Activated CD8-positive, alpha-beta T cell treated with anti-CD3 and anti-CD28 coated beads for 36 hours (primary cell): ENCODE results near the gene CDK15. TPM values are rescaled to one million over a fixed set of nuclear protein-coding genes. Genes with fewer than 3 reads are reported as not detected.
"Not testable (repeated sequence)": the region's sequence is repeated elsewhere in the genome, so short reads cannot be mapped to it uniquely, and the experiment has no call there.

Source experiments
- ATAC-seq: fragments of 200-7000 bp; cut with Tn5 transposase; one replicate; pipeline ENCODE4 v1.10.0; 2021; ENCODE audit warnings: mild to moderate bottlenecking, moderate library complexity
- CTCF ChIA-PET: fragments of 350-600 bp; sonication (Branson Sonifier 250); formaldehyde crosslinking; loops from one replicate; lab custom pipeline; 2021; ENCODE audit warnings: antibody characterized with exemption; lab: Charles Lee
- POLR2A ChIA-PET: fragments of 350-600 bp; sonication (Branson Sonifier 250); formaldehyde crosslinking; loops from one replicate; lab custom pipeline; 2021; ENCODE audit warnings: antibody characterized with exemption; lab: Charles Lee
- DNase-seq: peaks from one replicate; pipeline ENCODE4 v3.0.0-alpha.2; 2020
- H3K27ac Mint-ChIP-seq: one replicate; pipeline ENCODE4 v1.8.0; 2021; ENCODE audit warnings: mild to moderate bottlenecking, mixed read lengths
- H3K27me3 Mint-ChIP-seq: one replicate; pipeline ENCODE4 v1.8.0; 2021; ENCODE audit warnings: mixed read lengths
- H3K36me3 Mint-ChIP-seq: one replicate; pipeline ENCODE4 v1.8.0; 2021; ENCODE audit warnings: low read depth, mixed read lengths
- H3K4me1 Mint-ChIP-seq: one replicate; pipeline ENCODE4 v1.8.0; 2021; ENCODE audit warnings: low read depth, mixed read lengths
- H3K4me3 Mint-ChIP-seq: one replicate; pipeline ENCODE4 v1.8.0; 2021; ENCODE audit warnings: mild to moderate bottlenecking, moderate library complexity, mixed read lengths
- H3K9me3 Mint-ChIP-seq: one replicate; pipeline ENCODE4 v1.8.0; 2021; ENCODE audit warnings: mixed read lengths
- intact Hi-C: fragments of 100-400 bp; cut with micrococcal nuclease; formaldehyde crosslinking; loops from one replicate; pipeline ENCODE4 v1.10.0; 2022
- total RNA-seq, 2 experiments: library from RNA; stranded (reverse); gene quantifications; one replicate each; pipeline ENCODE4 v1.2.3, GENCODE V29; 2021
- TF ChIP-seq, protein P1 (sequence below): fragments of 200-600 bp; IDR thresholded peaks from one replicate; pipeline ENCODE4 v1.8.0; 2022; ENCODE audit warnings: antibody characterized with exemption, mild to moderate bottlenecking

Gene CDK15
- total RNA-seq, 2 experiments from 2014 or later = not detected

DNA sequence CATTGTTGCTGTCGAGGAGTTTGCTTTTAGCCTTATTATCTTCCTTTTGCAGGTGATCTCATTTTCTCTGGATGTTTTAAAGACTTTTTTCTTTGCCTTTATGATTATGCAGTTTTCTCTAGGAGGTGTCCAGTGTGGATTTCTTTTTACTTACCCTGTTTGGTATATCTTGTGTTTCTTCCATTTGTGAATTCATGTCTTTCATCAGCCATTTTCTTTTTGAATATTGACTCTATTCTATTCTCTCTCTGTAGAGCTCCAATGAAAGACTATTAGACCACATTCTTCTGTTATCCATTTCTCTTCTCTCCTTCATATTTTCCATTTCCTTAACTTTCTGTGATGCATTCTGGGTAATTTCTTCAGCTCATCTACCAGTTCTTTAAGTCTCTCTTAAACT, 34.4 kb downstream of the CDK15 start:
- H3K36me3 Mint-ChIP-seq = peaks cover 4% of the 10 kb centered on the region
- H3K4me1 Mint-ChIP-seq = no peaks in the 10 kb centered on the region
- no peak for DNase-seq
- TF ChIP-seq, protein P1, sequence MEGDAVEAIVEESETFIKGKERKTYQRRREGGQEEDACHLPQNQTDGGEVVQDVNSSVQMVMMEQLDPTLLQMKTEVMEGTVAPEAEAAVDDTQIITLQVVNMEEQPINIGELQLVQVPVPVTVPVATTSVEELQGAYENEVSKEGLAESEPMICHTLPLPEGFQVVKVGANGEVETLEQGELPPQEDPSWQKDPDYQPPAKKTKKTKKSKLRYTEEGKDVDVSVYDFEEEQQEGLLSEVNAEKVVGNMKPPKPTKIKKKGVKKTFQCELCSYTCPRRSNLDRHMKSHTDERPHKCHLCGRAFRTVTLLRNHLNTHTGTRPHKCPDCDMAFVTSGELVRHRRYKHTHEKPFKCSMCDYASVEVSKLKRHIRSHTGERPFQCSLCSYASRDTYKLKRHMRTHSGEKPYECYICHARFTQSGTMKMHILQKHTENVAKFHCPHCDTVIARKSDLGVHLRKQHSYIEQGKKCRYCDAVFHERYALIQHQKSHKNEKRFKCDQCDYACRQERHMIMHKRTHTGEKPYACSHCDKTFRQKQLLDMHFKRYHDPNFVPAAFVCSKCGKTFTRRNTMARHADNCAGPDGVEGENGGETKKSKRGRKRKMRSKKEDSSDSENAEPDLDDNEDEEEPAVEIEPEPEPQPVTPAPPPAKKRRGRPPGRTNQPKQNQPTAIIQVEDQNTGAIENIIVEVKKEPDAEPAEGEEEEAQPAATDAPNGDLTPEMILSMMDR = peak; percentile 5
- H3K9me3 Mint-ChIP-seq = peaks cover 7% of the 10 kb centered on the region
- intact Hi-C loops = no loop called here
- no peak overlapping the region for H3K4me3 Mint-ChIP-seq
- ChIA-PET POLR2A (no interaction called here), CTCF (interaction anchor here (1.8 kb wide), 1 partner anchor 19 kb away, joined by 5 read pairs; no protein-coding TSS in a partner anchor)
- no peak for ATAC-seq
- no peak overlapping the region for H3K27ac Mint-ChIP-seq
- H3K27me3 Mint-ChIP-seq = peaks cover 7% of the 10 kb centered on the region

DNA sequence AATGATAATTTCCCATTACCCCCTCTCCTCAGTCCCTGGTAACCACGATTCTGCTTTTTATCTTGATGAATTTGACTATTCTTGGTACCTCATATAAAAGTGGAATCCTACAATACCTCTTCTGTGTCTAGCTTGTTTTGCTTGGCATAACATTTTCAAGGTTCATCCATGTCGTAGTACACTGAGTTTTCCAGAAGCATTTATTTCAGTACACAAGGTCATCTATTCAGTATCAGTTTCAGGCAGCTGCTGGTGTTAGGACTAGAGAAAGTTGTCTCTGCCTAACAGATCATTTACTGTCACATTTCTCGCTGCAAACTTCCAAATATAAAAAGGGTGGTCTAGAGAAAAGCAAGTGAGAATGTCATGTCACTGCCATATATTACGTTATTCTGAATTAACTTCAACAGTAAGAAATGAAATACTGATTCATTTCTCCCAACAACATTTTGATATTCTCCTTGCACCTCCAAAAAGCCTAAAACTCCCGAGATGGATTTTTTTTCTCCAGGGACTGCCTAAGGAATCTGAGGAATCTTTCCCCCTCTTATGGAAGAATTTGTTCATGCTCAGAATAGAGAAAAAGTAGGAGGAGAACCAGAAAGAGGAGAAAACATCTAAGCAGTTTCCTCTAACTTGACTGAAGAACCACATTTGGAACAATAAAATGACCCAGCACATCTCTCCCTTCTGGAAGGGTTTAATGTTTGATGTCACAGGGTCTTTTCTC, 36.0 kb downstream of the CDK15 start:
- Mint-ChIP-seq H3K4me3 (no peak overlapping the region), H3K27me3 (peaks cover 4% of the 10 kb centered on the region), H3K4me1 (no peaks in the 10 kb centered on the region), H3K9me3 (peaks cover 7% of the 10 kb centered on the region), H3K36me3 (peaks cover 4% of the 10 kb centered on the region), H3K27ac (no peak overlapping the region)
- DNase-seq (no peak), ATAC-seq (no peak)
- POLR2A ChIA-PET = no interaction called here
- TF ChIP-seq, protein P1 = no peak
- CTCF ChIA-PET = interaction anchor here (1.8 kb wide), 1 partner anchor 17 kb away, joined by 5 read pairs; no protein-coding TSS in a partner anchor
- intact Hi-C loops = no loop called here

DNA sequence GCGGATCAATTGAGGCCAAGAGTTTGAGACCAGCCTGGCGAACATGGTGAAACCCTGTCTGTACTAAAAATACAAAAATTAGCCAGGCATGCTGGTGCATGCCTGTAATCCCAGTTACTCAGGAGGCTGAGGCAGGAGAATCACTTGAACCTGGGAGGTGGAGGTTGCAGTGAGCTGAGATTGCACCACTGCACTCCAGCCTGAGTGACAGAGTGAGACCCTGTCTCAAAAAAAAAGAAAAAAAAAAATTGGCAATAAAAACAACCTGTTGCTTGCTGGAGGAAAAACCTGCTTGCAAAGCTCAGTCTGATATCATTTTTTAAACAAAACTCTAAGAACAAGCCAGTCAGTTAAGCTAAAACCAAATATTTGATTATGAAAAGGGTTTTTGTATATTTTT, 38.6 kb downstream of the CDK15 start:
- POLR2A ChIA-PET, intact Hi-C loops, H3K4me1 Mint-ChIP-seq, H3K36me3 Mint-ChIP-seq, ATAC-seq, H3K9me3 Mint-ChIP-seq, DNase-seq, CTCF ChIA-PET, H3K4me3 Mint-ChIP-seq, H3K27me3 Mint-ChIP-seq, H3K27ac Mint-ChIP-seq: not testable (repeated sequence)

DNA sequence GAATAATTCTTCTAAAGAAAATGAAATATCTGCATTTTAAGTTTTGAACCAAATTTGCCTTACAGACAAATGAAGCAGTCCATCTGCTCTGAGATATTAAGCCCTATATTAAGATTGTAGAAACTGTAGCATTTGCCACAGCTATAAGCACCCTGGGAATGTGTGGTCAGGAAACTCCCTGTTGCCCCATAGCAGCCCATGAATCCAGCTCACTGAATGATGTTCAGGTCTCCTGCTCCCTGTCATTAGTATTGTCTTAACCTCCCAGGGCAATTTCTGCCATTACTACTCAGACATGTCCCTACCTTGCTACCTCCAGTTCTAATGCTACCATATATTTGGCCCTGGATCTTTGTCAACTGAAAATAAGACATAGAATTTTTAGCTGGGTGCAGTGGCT, 41.1 kb downstream of the CDK15 start:
- TF ChIP-seq, protein P1 = no peak
- no peaks in the 10 kb centered on the region for H3K36me3 Mint-ChIP-seq
- H3K4me1 Mint-ChIP-seq = no peaks in the 10 kb centered on the region
- no peaks in the 10 kb centered on the region for H3K9me3 Mint-ChIP-seq
- ATAC-seq = no peak
- peaks cover 5% of the 10 kb centered on the region for H3K27me3 Mint-ChIP-seq
- CTCF ChIA-PET = interaction anchor here (1.7 to 2.5 kb wide), 2 partner anchors 13 to 17 kb away, joined by 4 to 14 read pairs; no protein-coding TSS in a partner anchor
- H3K27ac Mint-ChIP-seq = no peak overlapping the region
- DNase-seq = no peak
- H3K4me3 Mint-ChIP-seq = no peak overlapping the region
- POLR2A ChIA-PET = no interaction called here
- intact Hi-C loops = no loop called here

DNA sequence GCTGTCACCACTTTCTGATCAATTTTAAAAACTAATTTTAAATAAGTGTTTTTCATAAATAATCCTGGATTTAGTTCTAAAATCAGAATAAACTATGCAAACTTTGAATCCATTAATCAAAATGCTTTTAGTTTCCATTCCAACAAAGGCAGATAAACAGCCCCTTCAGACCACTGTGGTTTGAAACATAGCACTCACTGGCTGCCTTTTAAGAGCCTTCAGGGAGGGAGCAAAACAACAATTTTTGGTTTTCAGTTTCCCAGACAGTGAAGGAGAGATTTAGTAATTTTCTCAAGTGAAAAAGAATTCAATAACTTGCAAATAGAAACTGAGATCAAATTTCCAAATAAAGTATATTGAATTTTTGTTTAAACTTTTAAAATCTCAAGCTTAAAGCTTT, 46.1 kb downstream of the CDK15 start:
- H3K9me3 Mint-ChIP-seq = no peaks in the 10 kb centered on the region
- ChIA-PET POLR2A (no interaction called here), CTCF (interaction anchor here (1.3 kb wide), 1 partner anchor 8 kb away, joined by 3 read pairs; no protein-coding TSS in a partner anchor)
- ATAC-seq = no peak
- H3K4me3 Mint-ChIP-seq = no peak overlapping the region
- intact Hi-C loops = loop anchor here (10.0 kb wide), 2 partner anchors 202 to 1908 kb away; no protein-coding TSS in a partner anchor
- TF ChIP-seq, protein P1 = no peak
- no peaks in the 10 kb centered on the region for H3K36me3 Mint-ChIP-seq
- peaks cover 8% of the 10 kb centered on the region for H3K27me3 Mint-ChIP-seq
- no peak overlapping the region for H3K27ac Mint-ChIP-seq
- H3K4me1 Mint-ChIP-seq = no peaks in the 10 kb centered on the region
- DNase-seq = no peak
